Natural killer cell (primary cell): ENCODE data around the gene FHDC1. TPM values are rescaled to one million over a fixed set of nuclear protein-coding genes. Genes with fewer than 3 reads are reported as not detected.

Experiments
- ATAC-seq, 3 donors: fragments of 150-1000 bp in 2 of 3; fragments of 200-7000 bp in 1 of 3; cut with Tn5 transposase; 1 replicate in 1 of 3; 2 replicates in 2 of 3; pipeline ENCODE4 v1.10.0; 2021; ENCODE audit warnings: mild to moderate bottlenecking in 2 of 3, moderate library complexity in 2 of 3
- DNase-seq, 2 donors: peaks; one replicate each; pipeline versions ENCODE4 v3.0.0 to v3.0.0-alpha.2; 2013 to 2021; ENCODE audit warnings: mixed read lengths in 1 of 2
- H3K27ac ChIP-seq: one replicate; pipeline ENCODE4 v1.5.1; 2013; ENCODE audit warnings: mild to moderate bottlenecking, low read length
- H3K27me3 ChIP-seq: one replicate; pipeline ENCODE4 v1.6.1; 2013; ENCODE audit warnings: low read length; ENCODE audit not compliant: control insufficient read depth, insufficient read depth
- H3K36me3 ChIP-seq: one replicate; pipeline ENCODE4 v1.6.1; 2013; ENCODE audit warnings: low read length; ENCODE audit not compliant: control insufficient read depth, insufficient read depth
- H3K4me1 ChIP-seq: one replicate; pipeline ENCODE4 v1.6.1; 2013; ENCODE audit warnings: low read length; ENCODE audit not compliant: control insufficient read depth, insufficient read depth
- H3K4me3 ChIP-seq: one replicate; pipeline ENCODE4 v1.5.1; 2013; ENCODE audit warnings: low read length
- H3K9me3 ChIP-seq: one replicate; pipeline ENCODE4 v1.6.1; 2013; ENCODE audit warnings: low read length; ENCODE audit not compliant: control insufficient read depth, insufficient read depth
- H3K27ac Mint-ChIP-seq, 2 donors: one replicate each; pipeline ENCODE4 v1.8.0; 2022; ENCODE audit warnings: mild to moderate bottlenecking in 2 of 2, mixed read lengths in 2 of 2, moderate library complexity in 1 of 2
- H3K27me3 Mint-ChIP-seq, 2 donors: one replicate each; pipeline ENCODE4 v1.8.0; 2022; ENCODE audit warnings: low read depth in 2 of 2, mixed read lengths in 2 of 2
- H3K36me3 Mint-ChIP-seq: one replicate; pipeline ENCODE4 v1.8.0; 2022; ENCODE audit warnings: mixed read lengths
- H3K4me1 Mint-ChIP-seq, 2 donors: one replicate each; pipeline ENCODE4 v1.8.0; 2022; ENCODE audit warnings: mixed read lengths in 2 of 2
- H3K4me3 Mint-ChIP-seq: one replicate; pipeline ENCODE4 v1.8.0; 2022; ENCODE audit warnings: mild to moderate bottlenecking, moderate library complexity, mixed read lengths
- H3K9me3 Mint-ChIP-seq, 2 donors: one replicate each; pipeline ENCODE4 v1.8.0; 2022; ENCODE audit warnings: mixed read lengths in 2 of 2
- CTCF ChIP-seq: fragments of 200-600 bp; IDR thresholded peaks from one replicate; pipeline ENCODE4 v1.8.0; 2022; ENCODE audit warnings: antibody characterized with exemption
- WGBS: methylation state at CpG from one replicate; pipeline ENCODE4 v1.1.7; 2013; ENCODE audit warnings: missing lambda C conversion rate; ENCODE audit not compliant: insufficient coverage; 5-methylcytosine and 5-hydroxymethylcytosine counted together
- intact Hi-C: fragments of 100-400 bp; cut with micrococcal nuclease; formaldehyde crosslinking; loops from one replicate; pipeline ENCODE4 v1.14.2; 2022
- total RNA-seq, 4 donors: library from RNA; stranded (reverse); fragments of 120-200 nt in 1 of 4; gene quantifications; one replicate each; pipeline versions ENCODE4 v1.2.3 to v1.2.4, GENCODE V29; 2013 to 2022

FHDC1 gene
- total RNA-seq, 3 donors from 2014 or later (not counting 1 experiment from before 2014, with no cell fraction given) = 0.10 to 0.23 (median 0.16) TPM

- Histone ChIP-seq H3K27me3 (no peaks in the 10 kb centered on the region), H3K9me3 (no peaks in the 10 kb centered on the region), H3K27ac (no peak overlapping the region), H3K36me3 (peaks cover 2% of the 10 kb centered on the region), H3K4me1 (no peaks in the 10 kb centered on the region), H3K4me3 (no peak overlapping the region)
- Mint-ChIP-seq H3K4me3 (no peak overlapping the region), H3K27ac (no peak overlapping the region), H3K4me1 (peaks cover 4 to 7% of the 10 kb centered on the region in 2 donors), H3K9me3 (no peaks in the 10 kb centered on the region), H3K36me3 (no peaks in the 10 kb centered on the region), H3K27me3 (no peaks in the 10 kb centered on the region)
- no peak for DNase-seq
- intact Hi-C loops = no loop called here
- ATAC-seq = no peak
- TF ChIP-seq CTCF = no peak
Observed at GRCh38 chr4:152900395-152900794, 35.7 kb upstream of the FHDC1 start.

GRCh38 chr4:152901205-152901604 is 34.9 kb upstream of the FHDC1 start:
- intact Hi-C loops = no loop called here
- Histone ChIP-seq H3K4me1 (no peaks in the 10 kb centered on the region), H3K4me3 (no peak overlapping the region), H3K27me3 (no peaks in the 10 kb centered on the region), H3K36me3 (peaks cover 2% of the 10 kb centered on the region), H3K27ac (no peak overlapping the region), H3K9me3 (no peaks in the 10 kb centered on the region)
- no peaks in the 10 kb centered on the region for H3K36me3 Mint-ChIP-seq
- no peak overlapping the region for H3K27ac Mint-ChIP-seq
- DNase-seq (no peak), ATAC-seq (no peak)
- TF ChIP-seq CTCF = no peak
- no peaks in the 10 kb centered on the region for H3K27me3 Mint-ChIP-seq
- no peak overlapping the region for H3K4me3 Mint-ChIP-seq
- peaks cover under 1 to 2% of the 10 kb centered on the region in 2 donors for H3K4me1 Mint-ChIP-seq
- H3K9me3 Mint-ChIP-seq = no peaks in the 10 kb centered on the region
- 89% methylated on average over 2 of the region's 3 CpGs for WGBS

- H3K4me3 ChIP-seq = no peak overlapping the region
- no peaks in the 10 kb centered on the region for H3K9me3 Mint-ChIP-seq
- no peaks in the 10 kb centered on the region for H3K4me1 Mint-ChIP-seq
- H3K4me3 Mint-ChIP-seq = no peak overlapping the region
- ATAC-seq (no peak), DNase-seq (no peak)
- H3K27me3 ChIP-seq = no peaks in the 10 kb centered on the region
- no peaks in the 10 kb centered on the region for H3K27me3 Mint-ChIP-seq
- no peaks in the 10 kb centered on the region for H3K9me3 ChIP-seq
- H3K36me3 ChIP-seq = peaks cover 1% of the 10 kb centered on the region
- intact Hi-C loops = no loop called here
- no peaks in the 10 kb centered on the region for H3K4me1 ChIP-seq
- no peaks in the 10 kb centered on the region for H3K36me3 Mint-ChIP-seq
- no peak for TF ChIP-seq CTCF
- H3K27ac ChIP-seq = no peak overlapping the region
- no peak overlapping the region for H3K27ac Mint-ChIP-seq
Observed at GRCh38 chr4:152903658-152904057, 32.5 kb upstream of the FHDC1 start.

GRCh38 chr4:152909901-152910300 is 26.2 kb upstream of the FHDC1 start:
- Histone ChIP-seq H3K27ac (no peak overlapping the region), H3K27me3 (no peaks in the 10 kb centered on the region), H3K36me3 (peaks cover 3% of the 10 kb centered on the region), H3K4me1 (no peaks in the 10 kb centered on the region), H3K9me3 (no peaks in the 10 kb centered on the region), H3K4me3 (no peak overlapping the region)
- Mint-ChIP-seq H3K36me3 (no peaks in the 10 kb centered on the region), H3K27ac (no peak overlapping the region), H3K4me1 (no peaks in the 10 kb centered on the region), H3K9me3 (no peaks in the 10 kb centered on the region), H3K4me3 (no peak overlapping the region), H3K27me3 (no peaks in the 10 kb centered on the region)
- WGBS = 100% methylated on average over 1 of the region's 4 CpGs
- DNase-seq (no peak), ATAC-seq (no peak)
- intact Hi-C loops = no loop called here
- no peak for TF ChIP-seq CTCF
